ENCODE results near the gene TRAF4. TPM values are rescaled to one million over a fixed set of nuclear protein-coding genes. Genes with fewer than 3 reads are reported as not detected.
A peak's percentile ranks its signal among the peaks of the same experiment; 100 is the strongest.

TRAF4 gene
- total and polyA plus RNA-seq, 9 of the 15 experiments (the other 6 are each of a cell fraction or from before 2014, with no cell fraction given): 2.4 to 147 (median 72.4) TPM

DNA sequence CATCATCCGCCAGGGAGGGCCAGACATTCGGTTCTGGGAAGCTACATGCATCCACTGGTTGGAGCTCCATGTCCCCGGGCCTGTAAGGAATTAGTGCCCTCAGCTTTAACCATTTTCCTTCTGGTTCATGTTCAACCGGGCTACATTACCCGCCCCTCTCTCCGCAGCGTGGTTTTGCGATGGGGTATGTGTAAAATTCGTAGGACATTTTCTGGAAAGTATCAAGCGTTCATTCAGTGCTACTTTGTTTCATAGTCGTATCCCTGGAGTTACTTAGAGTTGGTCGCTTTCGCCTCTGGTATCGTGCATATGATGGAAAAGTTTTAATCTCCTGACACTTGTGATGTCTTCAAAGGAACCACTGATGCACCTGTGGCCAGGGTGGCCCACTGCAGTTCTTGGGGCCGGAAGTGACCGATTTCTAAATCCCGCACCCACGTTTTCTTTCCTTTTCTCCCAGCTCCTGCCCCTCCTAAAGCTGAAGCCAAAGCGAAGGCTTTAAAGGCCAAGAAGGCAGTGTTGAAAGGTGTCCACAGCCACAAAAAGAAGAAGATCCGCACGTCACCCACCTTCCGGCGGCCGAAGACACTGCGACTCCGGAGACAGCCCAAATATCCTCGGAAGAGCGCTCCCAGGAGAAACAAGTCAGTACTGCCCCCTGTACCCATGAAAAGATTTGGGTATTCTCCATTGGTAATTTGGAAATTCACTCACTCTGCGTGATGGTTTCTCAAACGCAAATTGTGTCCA, 23.4 kb upstream of the TRAF4 start (continued):
- no peak for TF ChIP-seq HDAC6 (IDR thresholded peaks at IDR 0.05; ENCODE audit: low read depth, low read length)
- TF ChIP-seq FOXM1 (IDR thresholded peaks at IDR 0.05; ENCODE audit: low read depth): no peak
- 0 out of 2 replicates have a peak, but pooled peaks have one; percentile 6 for TF ChIP-seq FOXM1 (CRISPR knock-in tag; IDR thresholded peaks at IDR 0.05; ENCODE audit: low read depth)
- TF ChIP-seq GTF2A2 (tag; IDR thresholded peaks at IDR 0.05): 0 out of 2 replicates have a peak, but pooled peaks have one; percentile 11
- peak in 1 of 2 experiments; percentile 30; a peak in 1 of 4 replicates for TF ChIP-seq FOXK2 (conservative IDR thresholded peaks at IDR 0.05 in 1 of 2, IDR thresholded peaks at IDR 0.05 in 1 of 2; ENCODE audit: low read depth in 2 of 2)
- TF ChIP-seq, protein P1, sequence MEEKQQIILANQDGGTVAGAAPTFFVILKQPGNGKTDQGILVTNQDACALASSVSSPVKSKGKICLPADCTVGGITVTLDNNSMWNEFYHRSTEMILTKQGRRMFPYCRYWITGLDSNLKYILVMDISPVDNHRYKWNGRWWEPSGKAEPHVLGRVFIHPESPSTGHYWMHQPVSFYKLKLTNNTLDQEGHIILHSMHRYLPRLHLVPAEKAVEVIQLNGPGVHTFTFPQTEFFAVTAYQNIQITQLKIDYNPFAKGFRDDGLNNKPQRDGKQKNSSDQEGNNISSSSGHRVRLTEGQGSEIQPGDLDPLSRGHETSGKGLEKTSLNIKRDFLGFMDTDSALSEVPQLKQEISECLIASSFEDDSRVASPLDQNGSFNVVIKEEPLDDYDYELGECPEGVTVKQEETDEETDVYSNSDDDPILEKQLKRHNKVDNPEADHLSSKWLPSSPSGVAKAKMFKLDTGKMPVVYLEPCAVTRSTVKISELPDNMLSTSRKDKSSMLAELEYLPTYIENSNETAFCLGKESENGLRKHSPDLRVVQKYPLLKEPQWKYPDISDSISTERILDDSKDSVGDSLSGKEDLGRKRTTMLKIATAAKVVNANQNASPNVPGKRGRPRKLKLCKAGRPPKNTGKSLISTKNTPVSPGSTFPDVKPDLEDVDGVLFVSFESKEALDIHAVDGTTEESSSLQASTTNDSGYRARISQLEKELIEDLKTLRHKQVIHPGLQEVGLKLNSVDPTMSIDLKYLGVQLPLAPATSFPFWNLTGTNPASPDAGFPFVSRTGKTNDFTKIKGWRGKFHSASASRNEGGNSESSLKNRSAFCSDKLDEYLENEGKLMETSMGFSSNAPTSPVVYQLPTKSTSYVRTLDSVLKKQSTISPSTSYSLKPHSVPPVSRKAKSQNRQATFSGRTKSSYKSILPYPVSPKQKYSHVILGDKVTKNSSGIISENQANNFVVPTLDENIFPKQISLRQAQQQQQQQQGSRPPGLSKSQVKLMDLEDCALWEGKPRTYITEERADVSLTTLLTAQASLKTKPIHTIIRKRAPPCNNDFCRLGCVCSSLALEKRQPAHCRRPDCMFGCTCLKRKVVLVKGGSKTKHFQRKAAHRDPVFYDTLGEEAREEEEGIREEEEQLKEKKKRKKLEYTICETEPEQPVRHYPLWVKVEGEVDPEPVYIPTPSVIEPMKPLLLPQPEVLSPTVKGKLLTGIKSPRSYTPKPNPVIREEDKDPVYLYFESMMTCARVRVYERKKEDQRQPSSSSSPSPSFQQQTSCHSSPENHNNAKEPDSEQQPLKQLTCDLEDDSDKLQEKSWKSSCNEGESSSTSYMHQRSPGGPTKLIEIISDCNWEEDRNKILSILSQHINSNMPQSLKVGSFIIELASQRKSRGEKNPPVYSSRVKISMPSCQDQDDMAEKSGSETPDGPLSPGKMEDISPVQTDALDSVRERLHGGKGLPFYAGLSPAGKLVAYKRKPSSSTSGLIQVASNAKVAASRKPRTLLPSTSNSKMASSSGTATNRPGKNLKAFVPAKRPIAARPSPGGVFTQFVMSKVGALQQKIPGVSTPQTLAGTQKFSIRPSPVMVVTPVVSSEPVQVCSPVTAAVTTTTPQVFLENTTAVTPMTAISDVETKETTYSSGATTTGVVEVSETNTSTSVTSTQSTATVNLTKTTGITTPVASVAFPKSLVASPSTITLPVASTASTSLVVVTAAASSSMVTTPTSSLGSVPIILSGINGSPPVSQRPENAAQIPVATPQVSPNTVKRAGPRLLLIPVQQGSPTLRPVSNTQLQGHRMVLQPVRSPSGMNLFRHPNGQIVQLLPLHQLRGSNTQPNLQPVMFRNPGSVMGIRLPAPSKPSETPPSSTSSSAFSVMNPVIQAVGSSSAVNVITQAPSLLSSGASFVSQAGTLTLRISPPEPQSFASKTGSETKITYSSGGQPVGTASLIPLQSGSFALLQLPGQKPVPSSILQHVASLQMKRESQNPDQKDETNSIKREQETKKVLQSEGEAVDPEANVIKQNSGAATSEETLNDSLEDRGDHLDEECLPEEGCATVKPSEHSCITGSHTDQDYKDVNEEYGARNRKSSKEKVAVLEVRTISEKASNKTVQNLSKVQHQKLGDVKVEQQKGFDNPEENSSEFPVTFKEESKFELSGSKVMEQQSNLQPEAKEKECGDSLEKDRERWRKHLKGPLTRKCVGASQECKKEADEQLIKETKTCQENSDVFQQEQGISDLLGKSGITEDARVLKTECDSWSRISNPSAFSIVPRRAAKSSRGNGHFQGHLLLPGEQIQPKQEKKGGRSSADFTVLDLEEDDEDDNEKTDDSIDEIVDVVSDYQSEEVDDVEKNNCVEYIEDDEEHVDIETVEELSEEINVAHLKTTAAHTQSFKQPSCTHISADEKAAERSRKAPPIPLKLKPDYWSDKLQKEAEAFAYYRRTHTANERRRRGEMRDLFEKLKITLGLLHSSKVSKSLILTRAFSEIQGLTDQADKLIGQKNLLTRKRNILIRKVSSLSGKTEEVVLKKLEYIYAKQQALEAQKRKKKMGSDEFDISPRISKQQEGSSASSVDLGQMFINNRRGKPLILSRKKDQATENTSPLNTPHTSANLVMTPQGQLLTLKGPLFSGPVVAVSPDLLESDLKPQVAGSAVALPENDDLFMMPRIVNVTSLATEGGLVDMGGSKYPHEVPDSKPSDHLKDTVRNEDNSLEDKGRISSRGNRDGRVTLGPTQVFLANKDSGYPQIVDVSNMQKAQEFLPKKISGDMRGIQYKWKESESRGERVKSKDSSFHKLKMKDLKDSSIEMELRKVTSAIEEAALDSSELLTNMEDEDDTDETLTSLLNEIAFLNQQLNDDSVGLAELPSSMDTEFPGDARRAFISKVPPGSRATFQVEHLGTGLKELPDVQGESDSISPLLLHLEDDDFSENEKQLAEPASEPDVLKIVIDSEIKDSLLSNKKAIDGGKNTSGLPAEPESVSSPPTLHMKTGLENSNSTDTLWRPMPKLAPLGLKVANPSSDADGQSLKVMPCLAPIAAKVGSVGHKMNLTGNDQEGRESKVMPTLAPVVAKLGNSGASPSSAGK (IDR thresholded peaks at IDR 0.05): no peak
- TF ChIP-seq, protein P2, sequence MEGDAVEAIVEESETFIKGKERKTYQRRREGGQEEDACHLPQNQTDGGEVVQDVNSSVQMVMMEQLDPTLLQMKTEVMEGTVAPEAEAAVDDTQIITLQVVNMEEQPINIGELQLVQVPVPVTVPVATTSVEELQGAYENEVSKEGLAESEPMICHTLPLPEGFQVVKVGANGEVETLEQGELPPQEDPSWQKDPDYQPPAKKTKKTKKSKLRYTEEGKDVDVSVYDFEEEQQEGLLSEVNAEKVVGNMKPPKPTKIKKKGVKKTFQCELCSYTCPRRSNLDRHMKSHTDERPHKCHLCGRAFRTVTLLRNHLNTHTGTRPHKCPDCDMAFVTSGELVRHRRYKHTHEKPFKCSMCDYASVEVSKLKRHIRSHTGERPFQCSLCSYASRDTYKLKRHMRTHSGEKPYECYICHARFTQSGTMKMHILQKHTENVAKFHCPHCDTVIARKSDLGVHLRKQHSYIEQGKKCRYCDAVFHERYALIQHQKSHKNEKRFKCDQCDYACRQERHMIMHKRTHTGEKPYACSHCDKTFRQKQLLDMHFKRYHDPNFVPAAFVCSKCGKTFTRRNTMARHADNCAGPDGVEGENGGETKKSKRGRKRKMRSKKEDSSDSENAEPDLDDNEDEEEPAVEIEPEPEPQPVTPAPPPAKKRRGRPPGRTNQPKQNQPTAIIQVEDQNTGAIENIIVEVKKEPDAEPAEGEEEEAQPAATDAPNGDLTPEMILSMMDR (IDR thresholded peaks at IDR 0.05 in 2 of 3, conservative IDR thresholded peaks at IDR 0.05 in 1 of 3; ENCODE audit: insufficient read depth in 2 of 3, low read depth in 1 of 3, low read length in 3 of 3): peak; percentile 45 to 53 (median 49)
- TF ChIP-seq ZSCAN29 (IDR thresholded peaks at IDR 0.05): 0 out of 2 replicates have a peak, but pooled peaks have one; percentile 33
- TF ChIP-seq NFRKB (IDR thresholded peaks at IDR 0.05; ENCODE audit: low read depth): peak; percentile 78; the same call in 1 of the 2 replicates
- TF ChIP-seq KLF1 (tag; IDR thresholded peaks at IDR 0.05): 0 out of 2 replicates have a peak, but pooled peaks have one; percentile 37
- TF ChIP-seq TEAD1 (CRISPR knock-in tag; IDR thresholded peaks at IDR 0.05): no peak
- TF ChIP-seq ETV1 (tag; conservative IDR thresholded peaks at IDR 0.05; ENCODE audit: low read depth): peak; percentile 57

Data from K562 (cell line).